ENCODE measurements around the gene MTHFD1L.

GRCh38 chr6:151075527-151075926, 210.0 kb downstream of the MTHFD1L start:
- no peak for TF ChIP-seq CTCF (IDR thresholded peaks at IDR 0.05; ENCODE audit: low read depth, low read length, poor library complexity, severe bottlenecking)
- TF ChIP-seq EZH2phosphoT487 (IDR thresholded peaks at IDR 0.05; ENCODE audit: borderline replicate concordance, low read length) = no peak

Measured in DOHH2 (cell line).